ENCODE data around the gene IGFBP4. TPM values are rescaled to one million over a fixed set of nuclear protein-coding genes. Genes with fewer than 3 reads are reported as not detected.

Gene IGFBP4
- total and polyA plus RNA-seq, 2 of the 13 experiments (the other 11 are each of a cell fraction or from before 2014, with no cell fraction given): 4.1 to 49.0 TPM

DNA sequence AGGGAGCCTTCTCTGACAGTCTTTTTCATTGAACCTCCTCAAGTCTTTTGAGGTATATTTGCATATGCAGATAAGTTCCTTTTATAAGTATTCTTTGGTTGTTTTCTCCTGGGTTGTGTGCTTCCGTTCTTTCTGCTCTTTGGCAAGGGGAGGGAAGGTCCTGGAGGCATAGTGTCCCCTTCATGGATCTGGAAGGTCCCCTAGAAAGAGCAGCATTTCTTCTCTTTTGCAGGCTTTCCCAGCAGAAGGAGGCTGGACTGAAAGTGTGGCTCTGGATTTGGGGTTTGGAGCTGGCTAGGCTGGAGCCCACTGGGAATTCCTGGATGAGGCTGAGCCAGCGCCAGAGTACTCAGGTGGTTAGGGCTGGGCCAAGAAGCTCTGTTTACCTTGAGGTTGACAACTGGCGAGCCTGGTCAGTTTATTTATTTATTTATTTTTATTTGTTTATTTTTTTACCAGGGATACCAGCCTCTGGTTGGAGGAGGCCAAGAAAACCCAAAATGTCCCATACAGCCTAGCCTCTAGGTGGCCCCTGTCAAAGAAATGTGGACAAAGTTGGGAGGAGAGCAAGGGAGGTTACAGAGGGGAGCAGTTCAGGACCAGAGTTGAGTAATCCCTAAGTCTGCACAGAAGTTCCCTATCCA lies 20.1 kb upstream of the IGFBP4 start (continued):
- TF ChIP-seq, protein P1, sequence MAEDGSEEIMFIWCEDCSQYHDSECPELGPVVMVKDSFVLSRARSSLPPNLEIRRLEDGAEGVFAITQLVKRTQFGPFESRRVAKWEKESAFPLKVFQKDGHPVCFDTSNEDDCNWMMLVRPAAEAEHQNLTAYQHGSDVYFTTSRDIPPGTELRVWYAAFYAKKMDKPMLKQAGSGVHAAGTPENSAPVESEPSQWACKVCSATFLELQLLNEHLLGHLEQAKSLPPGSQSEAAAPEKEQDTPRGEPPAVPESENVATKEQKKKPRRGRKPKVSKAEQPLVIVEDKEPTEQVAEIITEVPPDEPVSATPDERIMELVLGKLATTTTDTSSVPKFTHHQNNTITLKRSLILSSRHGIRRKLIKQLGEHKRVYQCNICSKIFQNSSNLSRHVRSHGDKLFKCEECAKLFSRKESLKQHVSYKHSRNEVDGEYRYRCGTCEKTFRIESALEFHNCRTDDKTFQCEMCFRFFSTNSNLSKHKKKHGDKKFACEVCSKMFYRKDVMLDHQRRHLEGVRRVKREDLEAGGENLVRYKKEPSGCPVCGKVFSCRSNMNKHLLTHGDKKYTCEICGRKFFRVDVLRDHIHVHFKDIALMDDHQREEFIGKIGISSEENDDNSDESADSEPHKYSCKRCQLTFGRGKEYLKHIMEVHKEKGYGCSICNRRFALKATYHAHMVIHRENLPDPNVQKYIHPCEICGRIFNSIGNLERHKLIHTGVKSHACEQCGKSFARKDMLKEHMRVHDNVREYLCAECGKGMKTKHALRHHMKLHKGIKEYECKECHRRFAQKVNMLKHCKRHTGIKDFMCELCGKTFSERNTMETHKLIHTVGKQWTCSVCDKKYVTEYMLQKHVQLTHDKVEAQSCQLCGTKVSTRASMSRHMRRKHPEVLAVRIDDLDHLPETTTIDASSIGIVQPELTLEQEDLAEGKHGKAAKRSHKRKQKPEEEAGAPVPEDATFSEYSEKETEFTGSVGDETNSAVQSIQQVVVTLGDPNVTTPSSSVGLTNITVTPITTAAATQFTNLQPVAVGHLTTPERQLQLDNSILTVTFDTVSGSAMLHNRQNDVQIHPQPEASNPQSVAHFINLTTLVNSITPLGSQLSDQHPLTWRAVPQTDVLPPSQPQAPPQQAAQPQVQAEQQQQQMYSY (CRISPR knock-in tag; IDR thresholded peaks at IDR 0.05): peak; percentile 98

DNA sequence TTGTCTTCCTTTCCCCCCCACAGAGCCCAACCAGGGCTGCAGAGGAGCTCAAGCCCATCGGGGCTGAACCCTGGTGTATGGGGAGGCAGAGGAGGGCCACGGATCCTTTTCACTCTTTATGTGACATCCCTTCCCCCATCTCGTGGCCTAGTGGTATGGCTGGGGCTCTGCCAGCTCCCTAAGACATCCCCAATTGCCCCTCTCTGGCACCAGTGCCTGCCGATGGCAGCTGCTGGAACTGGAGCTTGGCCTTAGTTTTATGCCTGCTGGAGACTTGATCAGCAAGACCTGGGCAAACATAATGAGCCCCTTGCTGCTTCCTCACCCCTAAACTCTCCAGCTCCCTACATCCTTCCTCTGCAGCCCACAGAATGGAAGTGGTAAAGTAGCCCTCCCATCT lies 17.5 kb upstream of the IGFBP4 start:
- H3K79me2 ChIP-seq (ENCODE audit: insufficient read depth, low read length): no peaks in the 10 kb centered on the region
- DNase-seq (ENCODE audit: low spot score) (no peak), FAIRE-seq (no peak), ATAC-seq (no peak)
- intact Hi-C loops (cut with micrococcal nuclease; ENCODE audit: unreplicated experiment): no loop called here
- H3K4me2 ChIP-seq (ENCODE audit: low read depth, low read length): no peak overlapping the region
- no peaks in the 10 kb centered on the region for H3K36me3 ChIP-seq (replicated peaks in 1 of 2; ENCODE audit: control insufficient read depth in 1 of 2, insufficient read depth in 2 of 2, low read length in 2 of 2)
- no peak overlapping the region for H2AFZ ChIP-seq (ENCODE audit: low read length)
- no peaks in the 10 kb centered on the region for H4K20me1 ChIP-seq (ENCODE audit: insufficient read depth, low read length)
- H3K27me3 ChIP-seq (ENCODE audit: control insufficient read depth in 1 of 2, insufficient read depth in 2 of 2, low read length in 2 of 2): peaks cover 3 to 8% of the 10 kb centered on the region in 2 experiments; a peak in 3 of 5 replicates
- H3K4me3 ChIP-seq (replicated peaks in 1 of 3; ENCODE audit: insufficient read depth in 1 of 3, low read depth in 2 of 3, low read length in 3 of 3): no peak overlapping the region
- H3K4me1 ChIP-seq (ENCODE audit: insufficient read depth, low read length): peaks cover 31% of the 10 kb centered on the region
- WGBS (ENCODE audit: low lambda C conversion rate): 41% methylated on average over 4 of the region's 4 CpGs
- no peaks in the 10 kb centered on the region for H3K9me3 ChIP-seq (ENCODE audit: low read length)
- no peak for TF ChIP-seq CC2D1A (CRISPR knock-in tag; IDR thresholded peaks at IDR 0.05)
- no peak for TF ChIP-seq ESRRA (CRISPR knock-in tag; IDR thresholded peaks at IDR 0.05; ENCODE audit: low read depth)
- no peak overlapping the region for H3K27ac ChIP-seq (ENCODE audit: extremely low read length, insufficient read depth, low read length)
- POLR2A ChIA-PET: interaction anchor here (1.1 to 1.8 kb wide), 2 partner anchors 23 to 135 kb away, joined by 3 to 5 read pairs; no protein-coding TSS in a partner anchor
- BruUV-seq (replicated peaks): no TSS peak
- in situ Hi-C loops (cut with HindIII; ENCODE audit: extremely low pct_ligation_motif_present, low pct_unique_long_range_greater_than_20kb): no loop called here
- H3K9ac ChIP-seq (ENCODE audit: insufficient read depth, low read depth, low read length): no peak overlapping the region
- CTCF ChIA-PET (ENCODE audit: low intra/inter-chr PET ratio, low total read pairs): no interaction called here

Measured in HepG2 (cell line).